GM18526 (cell line): ENCODE measurements around the gene DNMBP.

ENCODE experiments used
- POLR2A ChIP-seq: IDR thresholded peaks from 3 replicates; pipeline ENCODE4 v1.6.1; 2011; ENCODE audit not compliant: insufficient read length; ENCODE audit errors: extremely low read depth

Gene DNMBP

GRCh38 chr10:99872367-99873162 is 137.2 kb downstream of the DNMBP start:
- TF ChIP-seq POLR2A = no peak

GRCh38 chr10:99870123-99870730 is 139.5 kb downstream of the DNMBP start:
- TF ChIP-seq POLR2A = no peak

GRCh38 chr10:99869581-99870122 is 140.1 kb downstream of the DNMBP start:
- TF ChIP-seq POLR2A = no peak

GRCh38 chr10:99860466-99860865 is 149.3 kb downstream of the DNMBP start:
- TF ChIP-seq POLR2A = no peak

GRCh38 chr10:99859585-99859984 is 150.2 kb downstream of the DNMBP start:
- TF ChIP-seq POLR2A = no peak

- TF ChIP-seq POLR2A = no peak
Measured at GRCh38 chr10:99858849-99859248, 150.9 kb downstream of the DNMBP start.

GRCh38 chr10:99855479-99856071 is 154.2 kb downstream of the DNMBP start:
- TF ChIP-seq POLR2A = no peak

GRCh38 chr10:99854860-99855259 is 154.9 kb downstream of the DNMBP start:
- TF ChIP-seq POLR2A = no peak

DNA sequence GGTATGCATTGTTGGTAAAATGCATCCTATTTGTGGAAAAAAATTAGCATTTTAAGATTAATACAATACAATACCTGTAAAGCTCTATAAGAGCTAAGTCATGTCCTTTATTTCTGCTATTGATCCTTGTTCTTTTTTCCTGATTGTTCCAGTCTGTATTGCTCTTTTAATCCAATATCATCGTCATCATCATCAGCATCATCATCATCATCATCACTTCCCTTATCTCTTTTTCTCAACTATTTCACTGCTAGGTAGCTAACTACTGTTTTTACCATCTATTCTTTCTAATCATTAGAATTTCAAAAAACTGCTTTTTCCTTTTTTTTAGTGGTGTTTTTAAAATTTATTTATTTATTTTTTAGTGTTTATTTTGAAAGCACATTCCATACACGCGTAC is 156.1 kb downstream of the DNMBP start:
- no peak for TF ChIP-seq POLR2A

DNA sequence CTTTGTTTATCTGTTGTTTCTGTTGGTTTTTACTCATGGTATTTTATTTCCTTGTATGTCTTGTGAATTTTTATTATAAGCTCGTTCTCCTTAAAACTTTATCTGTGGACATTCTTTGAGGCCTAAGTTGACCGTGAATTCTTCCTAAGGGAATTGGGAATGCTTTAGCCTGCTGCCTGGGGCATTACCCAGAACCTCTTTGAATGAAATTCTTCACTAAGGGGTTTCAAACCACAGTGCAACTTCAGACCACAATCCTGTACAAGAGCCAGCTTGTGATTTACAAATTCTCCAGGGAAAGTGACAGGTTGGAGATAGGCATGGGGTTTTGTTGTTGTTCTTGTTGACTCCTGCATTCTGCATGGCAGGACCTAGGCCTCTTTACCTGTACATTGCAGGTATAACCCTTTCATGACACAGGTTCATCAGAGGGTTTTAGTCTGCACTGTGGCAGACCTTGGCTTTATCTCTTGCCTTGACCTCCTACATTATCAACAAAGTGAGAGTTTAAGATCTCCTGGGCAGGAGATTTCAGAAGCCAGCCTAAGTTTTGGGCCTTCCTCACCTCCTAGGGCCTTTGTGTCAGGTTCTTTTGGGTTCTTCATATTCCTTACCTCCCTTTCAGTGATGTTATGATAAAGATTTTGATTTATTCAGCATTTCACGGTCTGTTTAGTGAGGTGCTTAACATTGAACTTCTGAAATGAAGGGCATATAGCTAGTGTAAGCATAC is 157.1 kb downstream of the DNMBP start:
- no peak for TF ChIP-seq POLR2A

GRCh38 chr10:99851825-99852224 is 157.9 kb downstream of the DNMBP start:
- TF ChIP-seq POLR2A = no peak

GRCh38 chr10:99850767-99851340 is 158.9 kb downstream of the DNMBP start:
- TF ChIP-seq POLR2A = no peak

GRCh38 chr10:99850021-99850766 is 159.6 kb downstream of the DNMBP start:
- TF ChIP-seq POLR2A = no peak

DNA sequence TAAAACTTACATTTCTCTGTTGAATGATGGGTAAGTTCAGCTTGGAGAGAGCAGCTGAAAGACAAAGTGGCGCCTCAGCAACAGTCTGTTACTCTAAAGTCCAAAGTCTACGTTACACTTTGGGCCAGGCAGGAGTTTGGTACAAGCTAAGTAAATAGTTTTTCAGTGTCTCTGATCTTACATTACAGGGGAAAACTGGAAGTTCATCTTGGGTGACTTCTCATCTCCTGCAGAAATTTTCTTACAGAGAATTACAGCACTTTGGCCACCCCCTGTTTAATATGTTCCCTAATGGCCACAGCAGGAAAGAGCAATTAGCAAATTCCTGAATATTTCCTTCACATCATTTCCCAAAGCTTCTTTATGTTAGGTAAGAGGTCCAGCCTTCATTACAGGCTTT is 160.2 kb downstream of the DNMBP start:
- no peak for TF ChIP-seq POLR2A
